ENCODE data around the gene PRPF31. TPM values are rescaled to one million over a fixed set of nuclear protein-coding genes. Genes with fewer than 3 reads are reported as not detected.
A peak's percentile ranks its signal among the peaks of the same experiment; 100 is the strongest.

The PRPF31 gene
- total RNA-seq, 1 donor from 2014 or later = 27.2 TPM

GRCh38 chr19:54141356-54141755 is 25.8 kb downstream of the PRPF31 start:
- peak; percentile 85 for DNase-seq

- DNase-seq = no peak
These were observed 26.7 kb downstream of the PRPF31 start for GRCh38 chr19:54142166-54142780.

- DNase-seq = no peak
These were observed 30.1 kb downstream of the PRPF31 start for GRCh38 chr19:54145541-54146158.

- DNase-seq = no peak
These were observed 32.1 kb downstream of the PRPF31 start for GRCh38 chr19:54147676-54148075.

- DNase-seq = no peak
These were observed 32.6 kb downstream of the PRPF31 start for GRCh38 chr19:54148158-54148557.

- DNase-seq = no peak
These were observed 33.7 kb downstream of the PRPF31 start for GRCh38 chr19:54149021-54149812.

- no peak for DNase-seq
These were observed 35.9 kb downstream of the PRPF31 start for GRCh38 chr19:54151362-54152035.

- DNase-seq = no peak
These were observed 36.7 kb downstream of the PRPF31 start for GRCh38 chr19:54152267-54152666.

GRCh38 chr19:54152878-54153524 is 37.4 kb downstream of the PRPF31 start:
- DNase-seq = no peak

- no peak for DNase-seq
These were observed 38.3 kb downstream of the PRPF31 start for GRCh38 chr19:54153731-54154326.

GRCh38 chr19:54154603-54155345 is 39.2 kb downstream of the PRPF31 start:
- no peak for DNase-seq

- DNase-seq = no peak
These were observed 40.1 kb downstream of the PRPF31 start for GRCh38 chr19:54155694-54156093.

GRCh38 chr19:54156490-54156889 is 40.9 kb downstream of the PRPF31 start:
- DNase-seq = no peak

- no peak for DNase-seq
These were observed 41.4 kb downstream of the PRPF31 start for GRCh38 chr19:54156953-54157352.

- DNase-seq = peak; percentile 78
These were observed 43.3 kb downstream of the PRPF31 start for GRCh38 chr19:54158812-54159351.

- DNase-seq = peak; percentile 100
These were observed 44.0 kb downstream of the PRPF31 start, which contains the start of gene LENG1 for GRCh38 chr19:54159352-54160181. TSS of gene LENG1 (minus strand) at chr19:54159721. CDS start at chr19:54159695, 26 bp downstream.

GRCh38 chr19:54160182-54160811 is 44.7 kb downstream of the PRPF31 start:
- DNase-seq = no peak

- DNase-seq = no peak
These were observed 45.3 kb downstream of the PRPF31 start for GRCh38 chr19:54160854-54161253.

- DNase-seq = no peak
These were observed 46.8 kb downstream of the PRPF31 start for GRCh38 chr19:54162241-54162805.

Measured in skin of body (tissue), 2 donors.